DOHH2 (cell line): ENCODE data around the gene GGCT.

Source experiments
- H3F3A ChIP-seq: fragments of 200-600 bp; sonication (generic), shearing (Covaris generic); 2 replicates; pipeline ENCODE4 v1.6.0; 2016; ENCODE audit warnings: antibody characterized with exemption, mild to moderate bottlenecking; ENCODE audit not compliant: control insufficient read depth, insufficient read depth
- H3K27ac ChIP-seq: fragments of 200-600 bp; sonication (generic); 2 replicates; pipeline ENCODE4 v1.5.1; 2014; ENCODE audit warnings: low read depth, mild to moderate bottlenecking, low read length, moderate library complexity
- H3K27me3 ChIP-seq: fragments of 200-600 bp; sonication (generic); 2 replicates; pipeline ENCODE4 v1.6.1; 2014; ENCODE audit warnings: mild to moderate bottlenecking, low read length, mixed read lengths; ENCODE audit not compliant: control insufficient read depth
- H3K36me3 ChIP-seq: fragments of 200-600 bp; sonication (generic); 2 replicates; pipeline ENCODE4 v1.6.1; 2014; ENCODE audit warnings: mild to moderate bottlenecking, low read length, moderate library complexity, mixed read lengths; ENCODE audit not compliant: control insufficient read depth
- H3K4me1 ChIP-seq: fragments of 200-600 bp; sonication (generic); 2 replicates; pipeline ENCODE4 v1.6.1; 2014; ENCODE audit warnings: mild to moderate bottlenecking, low read length, mixed read lengths; ENCODE audit not compliant: control insufficient read depth
- H3K4me2 ChIP-seq: fragments of 200-600 bp; sonication (generic); 2 replicates; pipeline ENCODE4 v1.6.0; 2014; ENCODE audit warnings: mild to moderate bottlenecking, low read length, moderate library complexity
- H3K4me3 ChIP-seq: fragments of 200-600 bp; sonication (generic); 2 replicates; pipeline ENCODE4 v1.5.1; 2014; ENCODE audit warnings: mild to moderate bottlenecking, low read length, mixed read lengths
- H3K79me2 ChIP-seq: fragments of 200-600 bp; sonication (generic); 2 replicates; pipeline ENCODE4 v1.6.1; 2014; ENCODE audit warnings: mild to moderate bottlenecking, low read length, mixed read lengths; ENCODE audit not compliant: control insufficient read depth
- H3K9me2 ChIP-seq: fragments of 200-600 bp; sonication (generic); replicated peaks from 2 replicates; pipeline ENCODE4 v1.6.1; 2014; ENCODE audit warnings: mild to moderate bottlenecking, low read length, mixed read lengths; ENCODE audit not compliant: control insufficient read depth
- H3K9me3 ChIP-seq: fragments of 200-600 bp; sonication (generic); 2 replicates; pipeline ENCODE4 v1.6.1; 2014; ENCODE audit warnings: antibody characterized with exemption, low read length, mixed read lengths; ENCODE audit not compliant: control insufficient read depth, insufficient read depth
- H4K20me1 ChIP-seq: fragments of 200-600 bp; sonication (generic); 2 replicates; pipeline ENCODE4 v1.6.0; 2014; ENCODE audit warnings: low read depth, mild to moderate bottlenecking, antibody characterized with exemption, low read length, moderate library complexity; ENCODE audit not compliant: control insufficient read depth, insufficient read depth
- CTCF ChIP-seq: fragments of 200-600 bp; sonication (generic); IDR thresholded peaks from one replicate; pipeline ENCODE4 v1.5.1; 2014; ENCODE audit warnings: antibody characterized with exemption, mild to moderate bottlenecking, low read depth, low read length; ENCODE audit not compliant: poor library complexity, severe bottlenecking
- EZH2phosphoT487 ChIP-seq: fragments of 200-600 bp; sonication (generic); IDR thresholded peaks from 2 replicates; pipeline ENCODE4 v1.6.1; 2017; ENCODE audit warnings: borderline replicate concordance, mild to moderate bottlenecking, antibody characterized with exemption, low read length, moderate library complexity, mixed read lengths

GGCT gene

GRCh38 chr7:30501264-30501663, 3.4 kb downstream of the GGCT start:
- TF ChIP-seq EZH2phosphoT487 (no peak), CTCF (no peak)
- H3K4me3 ChIP-seq, result no peak overlapping the region
- H3K9me3 ChIP-seq, result no peaks in the 10 kb centered on the region
- H3K36me3 ChIP-seq, result peaks cover 76% of the 10 kb centered on the region
- H3K9me2 ChIP-seq, result no peaks in the 10 kb centered on the region
- peaks cover 13% of the 10 kb centered on the region for H4K20me1 ChIP-seq
- H3K79me2 ChIP-seq, result peaks cover 66% of the 10 kb centered on the region
- no peaks in the 10 kb centered on the region for H3F3A ChIP-seq
- H3K27me3 ChIP-seq, result no peaks in the 10 kb centered on the region
- H3K4me1 ChIP-seq, result peaks cover 37% of the 10 kb centered on the region
- H3K27ac ChIP-seq, result no peak overlapping the region
- H3K4me2 ChIP-seq, result peak overlapping the region; percentile 96

- H3K79me2 ChIP-seq, result no peaks in the 10 kb centered on the region
- H3F3A ChIP-seq, result peaks cover 10% of the 10 kb centered on the region
- H3K9me3 ChIP-seq, result peaks cover 23% of the 10 kb centered on the region
- TF ChIP-seq EZH2phosphoT487, result no peak
- TF ChIP-seq CTCF, result no peak
- H3K4me3 ChIP-seq, result no peak overlapping the region
- H3K27ac ChIP-seq, result no peak overlapping the region
- no peaks in the 10 kb centered on the region for H3K9me2 ChIP-seq
- no peaks in the 10 kb centered on the region for H4K20me1 ChIP-seq
- peaks cover 29% of the 10 kb centered on the region for H3K36me3 ChIP-seq
- no peak overlapping the region for H3K4me2 ChIP-seq
- H3K27me3 ChIP-seq, result no peaks in the 10 kb centered on the region
- no peaks in the 10 kb centered on the region for H3K4me1 ChIP-seq
Observed at GRCh38 chr7:30493228-30493627, 11.4 kb downstream of the GGCT start.

GRCh38 chr7:30491417-30491816, 13.2 kb downstream of the GGCT start:
- Histone ChIP-seq H3K9me3 (peaks cover 23% of the 10 kb centered on the region), H3K4me2 (no peak overlapping the region), H3K27me3 (peaks cover 5% of the 10 kb centered on the region; the same call in 1 of the 2 replicates)

More at GRCh38 chr7:30491417-30491816, 13.2 kb downstream of the GGCT start:
- Histone ChIP-seq H3K4me1 (no peaks in the 10 kb centered on the region), H3F3A (peaks cover 10% of the 10 kb centered on the region), H3K36me3 (peaks cover 16% of the 10 kb centered on the region), H3K79me2 (no peaks in the 10 kb centered on the region), H3K9me2 (no peaks in the 10 kb centered on the region), H3K27ac (no peak overlapping the region), H4K20me1 (no peaks in the 10 kb centered on the region), H3K4me3 (no peak overlapping the region)
- TF ChIP-seq EZH2phosphoT487 (no peak), CTCF (no peak)
